Thyroid gland (tissue), 4 donors: ENCODE measurements around the gene ACAD10. TPM values are rescaled to one million over a fixed set of nuclear protein-coding genes. Genes with fewer than 3 reads are reported as not detected.
A peak's percentile ranks its signal among the peaks of the same experiment; 100 is the strongest.

Experiments used
- DNase-seq, 2 donors: peaks; one replicate each; pipeline ENCODE4 v3.0.0-alpha.2; 2019
- H3K27ac ChIP-seq, 3 donors: fragments of 200-600 bp; sonication (generic); 1 replicate in 2 of 3; 2 replicates in 1 of 3; pipeline ENCODE4 v1.5.1; 2016 to 2019; ENCODE audit warnings: mild to moderate bottlenecking in 1 of 3, moderate library complexity in 1 of 3
- H3K27me3 ChIP-seq: fragments of 200-600 bp; sonication (generic); one replicate; pipeline ENCODE4 v1.5.1; 2019
- H3K36me3 ChIP-seq, 2 donors: fragments of 200-600 bp; sonication (generic); one replicate each; pipeline ENCODE4 v1.5.1; 2016 to 2019
- H3K4me1 ChIP-seq, 2 donors: fragments of 200-600 bp; sonication (generic); one replicate each; pipeline ENCODE4 v1.5.1; 2017 to 2019
- H3K4me3 ChIP-seq, 3 donors: fragments of 200-600 bp; sonication (generic); replicated peaks in 1 of 3; 1 replicate in 2 of 3; 2 replicates in 1 of 3; pipeline ENCODE4 v1.5.1; 2016; ENCODE audit warnings: mild to moderate bottlenecking in 1 of 3
- H3K9me3 ChIP-seq: fragments of 200-600 bp; sonication (generic); one replicate; pipeline ENCODE4 v1.5.1; 2017
- POLR2A ChIP-seq, 2 donors: fragments of 450-650 bp; IDR thresholded peaks; one replicate each; pipeline ENCODE4 v1.6.1; 2017; ENCODE audit warnings: antibody characterized with exemption in 2 of 2, mild to moderate bottlenecking in 2 of 2, moderate library complexity in 1 of 2
- WGBS, 2 donors: methylation state at CpG; one replicate each; pipeline ENCODE4 v1.1.5; 2017; 5-methylcytosine and 5-hydroxymethylcytosine counted together
- intact Hi-C: fragments of 100-400 bp; cut with DNase I; formaldehyde crosslinking; loops from one replicate; pipeline ENCODE4 v1.15.1; 2023
- total RNA-seq, 4 donors: library from RNA; depleted of rRNA; stranded (reverse); fragments of >200 nt; gene quantifications; one replicate each; pipeline ENCODE4 v1.2.3, GENCODE V29; 2016
- TF ChIP-seq, protein P1 (sequence below), 6 experiments: fragments of 200-600 bp in 3 of 6; fragments of 450-650 bp in 3 of 6; sonication (generic) in 3 of 6; IDR thresholded peaks; one replicate each; pipeline ENCODE4 v1.5.1; 2016 to 2019; ENCODE audit warnings: antibody characterized with exemption in 6 of 6, mild to moderate bottlenecking in 2 of 6, inconsistent platforms in 1 of 6, moderate library complexity in 1 of 6

Gene ACAD10
- 10 to 100 TPM; 43.0 to 65.5 (median 52.8) TPM for total RNA-seq

DNA sequence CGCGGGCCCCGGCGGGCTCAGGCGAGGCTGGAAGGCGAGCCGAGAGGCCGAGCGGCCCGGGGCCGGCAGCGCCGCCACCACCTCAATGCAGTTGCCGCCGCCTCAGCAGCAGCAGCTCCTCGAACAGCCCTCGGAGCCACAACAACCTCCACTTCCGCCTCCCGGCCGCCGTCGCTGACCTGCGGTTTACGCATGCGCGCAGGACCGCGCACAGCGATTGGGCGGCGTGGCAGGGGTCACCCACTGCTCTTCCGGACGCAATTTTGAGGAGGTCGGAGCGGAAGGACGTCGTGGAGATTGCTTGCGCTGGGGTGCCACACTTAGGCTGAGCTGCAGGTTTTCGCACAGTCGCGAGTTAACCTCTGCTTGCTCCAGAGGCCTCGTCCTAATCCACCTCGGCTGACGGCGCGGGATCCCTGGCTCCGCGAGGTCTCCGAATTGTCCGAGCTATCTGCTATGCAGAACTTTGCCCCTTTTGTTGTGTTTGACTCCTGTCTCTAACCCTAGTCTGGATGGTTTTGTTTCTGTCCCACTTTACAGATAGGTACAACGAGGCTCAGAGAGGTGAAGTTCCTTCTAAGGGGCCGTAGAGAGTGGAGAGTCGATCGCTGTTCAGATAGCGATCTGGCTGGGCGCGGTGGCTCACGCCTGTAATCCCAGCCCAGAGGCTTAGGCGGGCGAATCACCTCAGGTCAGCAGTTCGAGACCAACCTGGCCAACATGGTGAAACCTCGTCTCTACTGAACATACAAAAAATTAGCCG, at the start of gene ACAD10, which contains the start of gene BRAP:
TSS of gene ACAD10 (plus strand) at position 243 of the 763 bp plus-strand sequence. CDS start 6,657 bp downstream, outside the sequence.
TSS of gene BRAP (minus strand) at position 146 of the 763 bp plus-strand sequence. CDS start 164 bp downstream, outside the sequence.
- peaks cover 9 to 18% of the 10 kb centered on the region in 2 donors for H3K36me3 ChIP-seq
- H3K9me3 ChIP-seq, result no peaks in the 10 kb centered on the region
- peak within 1 kb of the TSS; percentile 50 to 79 (median 76) for H3K27ac ChIP-seq
- peak; percentile 92 to 94 for DNase-seq
- TF ChIP-seq, protein P1, sequence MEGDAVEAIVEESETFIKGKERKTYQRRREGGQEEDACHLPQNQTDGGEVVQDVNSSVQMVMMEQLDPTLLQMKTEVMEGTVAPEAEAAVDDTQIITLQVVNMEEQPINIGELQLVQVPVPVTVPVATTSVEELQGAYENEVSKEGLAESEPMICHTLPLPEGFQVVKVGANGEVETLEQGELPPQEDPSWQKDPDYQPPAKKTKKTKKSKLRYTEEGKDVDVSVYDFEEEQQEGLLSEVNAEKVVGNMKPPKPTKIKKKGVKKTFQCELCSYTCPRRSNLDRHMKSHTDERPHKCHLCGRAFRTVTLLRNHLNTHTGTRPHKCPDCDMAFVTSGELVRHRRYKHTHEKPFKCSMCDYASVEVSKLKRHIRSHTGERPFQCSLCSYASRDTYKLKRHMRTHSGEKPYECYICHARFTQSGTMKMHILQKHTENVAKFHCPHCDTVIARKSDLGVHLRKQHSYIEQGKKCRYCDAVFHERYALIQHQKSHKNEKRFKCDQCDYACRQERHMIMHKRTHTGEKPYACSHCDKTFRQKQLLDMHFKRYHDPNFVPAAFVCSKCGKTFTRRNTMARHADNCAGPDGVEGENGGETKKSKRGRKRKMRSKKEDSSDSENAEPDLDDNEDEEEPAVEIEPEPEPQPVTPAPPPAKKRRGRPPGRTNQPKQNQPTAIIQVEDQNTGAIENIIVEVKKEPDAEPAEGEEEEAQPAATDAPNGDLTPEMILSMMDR (IDR thresholded peaks at IDR 0.05), result peak in 1 of 6 experiments; percentile 18
- peak in 1 of 2 donors; percentile 87 for TF ChIP-seq POLR2A (IDR thresholded peaks at IDR 0.05)
- peaks cover 20 to 21% of the 10 kb centered on the region in 2 donors for H3K4me1 ChIP-seq
- 0 to 2% methylated on average over 24 to 28 of the region's 63 CpGs for WGBS, 2 donors
- intact Hi-C loops, result loop anchor here (10.0 kb wide), 1 partner anchor 129 kb away; no protein-coding TSS in a partner anchor
- H3K27me3 ChIP-seq, result no peaks in the 10 kb centered on the region
- peak within 1 kb of the TSS; percentile 43 to 93 (median 92) for H3K4me3 ChIP-seq

DNA sequence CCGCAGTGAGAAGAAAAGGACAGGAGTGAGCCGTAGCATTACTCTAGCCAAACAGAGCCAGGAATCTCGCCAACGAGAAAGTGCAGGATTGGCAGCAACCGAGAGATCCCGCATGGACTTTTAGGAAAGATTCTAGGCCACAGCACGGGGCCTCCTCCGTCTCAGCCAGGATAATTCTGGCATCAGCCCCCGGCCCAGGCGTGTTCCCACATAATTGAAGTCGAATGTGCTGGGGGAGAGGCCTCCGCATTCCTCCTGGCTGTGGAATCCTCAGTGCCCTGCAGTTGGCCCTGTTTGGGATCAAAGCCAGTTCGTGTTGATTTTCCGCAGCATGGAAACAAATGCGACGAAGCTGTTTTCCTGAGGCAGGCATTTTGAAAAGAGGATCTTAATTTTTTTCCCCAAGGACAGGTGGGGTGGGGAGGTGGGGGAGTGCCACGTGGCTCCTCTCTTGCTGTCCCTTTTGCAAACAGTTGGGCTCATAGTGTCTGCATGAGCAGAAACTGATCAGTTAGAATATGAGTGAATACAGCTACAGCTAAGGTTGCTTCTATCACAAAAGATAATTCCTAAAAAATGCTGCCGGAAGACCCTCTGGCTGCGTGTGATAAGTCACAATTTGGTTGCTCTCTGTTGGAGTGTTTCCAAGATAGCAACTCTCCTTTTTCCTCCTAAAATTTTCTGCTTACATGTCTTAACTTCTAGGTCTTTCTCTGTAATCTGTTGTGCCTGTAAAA, 49.5 kb upstream of the ACAD10 start:
- H3K4me1 ChIP-seq, result peaks cover 10 to 14% of the 10 kb centered on the region in 2 donors
- WGBS, 2 donors, result 26 to 41% methylated on average over 9 to 19 of the region's 19 CpGs
- H3K27ac ChIP-seq, result peak overlapping the region in 2 of 3 donors; percentile 19 to 64
- H3K27me3 ChIP-seq, result no peaks in the 10 kb centered on the region
- no peak for TF ChIP-seq POLR2A (IDR thresholded peaks at IDR 0.05)
- TF ChIP-seq, protein P1 (IDR thresholded peaks at IDR 0.05), result no peak
- no peaks in the 10 kb centered on the region for H3K36me3 ChIP-seq
- peak; percentile 37 to 61 for DNase-seq
- no peak overlapping the region for H3K4me3 ChIP-seq
- intact Hi-C loops, result no loop called here
- H3K9me3 ChIP-seq, result no peaks in the 10 kb centered on the region

- TF ChIP-seq, protein P1 (IDR thresholded peaks at IDR 0.05), result no peak
- TF ChIP-seq POLR2A (IDR thresholded peaks at IDR 0.05), result no peak
- no peaks in the 10 kb centered on the region for H3K27me3 ChIP-seq
- no peak for DNase-seq
- no peak overlapping the region for H3K27ac ChIP-seq
- intact Hi-C loops, result no loop called here
- 75 to 80% methylated on average over 6 of the region's 6 CpGs for WGBS, 2 donors
- H3K9me3 ChIP-seq, result no peaks in the 10 kb centered on the region
- H3K4me1 ChIP-seq, result peaks cover 10 to 14% of the 10 kb centered on the region in 2 donors
- H3K36me3 ChIP-seq, result peaks cover 2 to 10% of the 10 kb centered on the region in 2 donors
- H3K4me3 ChIP-seq, result no peak overlapping the region
Observed at GRCh38 chr12:111638556-111638955, 47.3 kb upstream of the ACAD10 start.

DNA sequence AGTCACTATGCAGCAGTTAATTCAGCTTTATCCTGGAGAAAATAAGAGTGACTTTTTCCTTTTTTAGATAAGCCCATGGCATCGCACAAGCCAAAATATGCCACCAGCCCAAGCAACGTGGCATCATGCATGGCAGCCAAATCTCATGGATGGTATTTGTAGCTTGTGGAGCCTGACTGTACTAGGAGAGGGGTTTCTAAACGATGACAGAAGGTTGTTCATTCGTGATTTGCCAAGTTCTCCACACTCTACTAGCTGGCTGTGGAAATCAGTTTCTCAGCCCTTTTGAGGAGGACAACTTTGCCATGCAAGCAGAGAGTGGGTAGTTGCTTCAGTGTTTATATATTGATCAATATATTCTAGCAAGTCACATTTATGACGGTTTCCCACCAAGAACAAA, 45.3 kb upstream of the ACAD10 start:
- intact Hi-C loops, result no loop called here
- TF ChIP-seq, protein P1 (IDR thresholded peaks at IDR 0.05), result no peak
- TF ChIP-seq POLR2A (IDR thresholded peaks at IDR 0.05), result no peak
- Histone ChIP-seq H3K4me1 (peaks cover 10 to 20% of the 10 kb centered on the region in 2 donors), H3K36me3 (peaks cover 9 to 20% of the 10 kb centered on the region in 2 donors), H3K27me3 (no peaks in the 10 kb centered on the region), H3K27ac (no peak overlapping the region), H3K4me3 (no peak overlapping the region), H3K9me3 (no peaks in the 10 kb centered on the region)
- 91 to 97% methylated on average over 5 of the region's 5 CpGs for WGBS, 2 donors
- DNase-seq, result no peak
